Esophagus muscularis mucosa (tissue), 4 donors: Measurements from ENCODE around the gene SERTAD2.

Source experiments
- EP300 ChIP-seq: sonication (generic); formaldehyde crosslinking; IDR thresholded peaks from one replicate; pipeline ENCODE4 v1.6.1; 2017; ENCODE audit warnings: antibody characterized with exemption
- POLR2A ChIP-seq: fragments of 450-650 bp; IDR thresholded peaks from one replicate; pipeline ENCODE4 v1.6.1; 2017; ENCODE audit warnings: antibody characterized with exemption, moderate library complexity, mild to moderate bottlenecking, low read depth
- POLR2AphosphoS5 ChIP-seq, 2 donors: sonication (generic); formaldehyde crosslinking; IDR thresholded peaks; one replicate each; pipeline ENCODE4 v1.6.1; 2017; ENCODE audit warnings: antibody characterized with exemption in 2 of 2
- TF ChIP-seq, protein P1 (sequence below), 3 experiments: fragments of 200-600 bp in 2 of 3; fragments of 450-650 bp in 1 of 3; sonication (generic) in 2 of 3; IDR thresholded peaks; one replicate each; pipeline ENCODE4 v1.5.1; 2017 to 2019; ENCODE audit warnings: antibody characterized with exemption in 3 of 3, mild to moderate bottlenecking in 2 of 3, moderate library complexity in 1 of 3

DNA sequence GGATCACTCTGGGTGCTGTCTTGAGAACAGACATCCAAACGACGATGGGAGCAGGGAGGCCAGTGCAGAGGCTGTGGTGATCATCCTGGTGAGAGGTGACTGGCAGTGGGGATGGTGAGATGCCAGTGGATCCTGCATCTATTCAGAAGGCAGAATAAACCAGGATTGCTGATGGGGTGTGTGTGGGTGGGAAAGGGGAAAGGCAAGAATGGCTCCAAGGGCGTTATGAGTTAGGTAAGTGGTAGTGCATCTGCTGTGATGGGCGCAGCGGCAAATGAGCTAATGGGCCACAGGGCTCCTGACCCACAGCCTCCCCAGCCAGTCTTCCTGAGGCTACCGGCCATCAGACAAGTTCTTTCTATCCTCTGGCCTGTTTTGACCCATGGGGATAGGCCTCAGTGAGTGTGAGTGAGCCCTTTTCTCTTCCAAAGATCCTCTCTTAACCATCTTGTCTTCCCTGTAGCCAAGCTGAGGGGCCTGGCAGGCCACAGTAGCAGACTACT is 29.6 kb downstream of the SERTAD2 start:
- TF ChIP-seq, protein P1, sequence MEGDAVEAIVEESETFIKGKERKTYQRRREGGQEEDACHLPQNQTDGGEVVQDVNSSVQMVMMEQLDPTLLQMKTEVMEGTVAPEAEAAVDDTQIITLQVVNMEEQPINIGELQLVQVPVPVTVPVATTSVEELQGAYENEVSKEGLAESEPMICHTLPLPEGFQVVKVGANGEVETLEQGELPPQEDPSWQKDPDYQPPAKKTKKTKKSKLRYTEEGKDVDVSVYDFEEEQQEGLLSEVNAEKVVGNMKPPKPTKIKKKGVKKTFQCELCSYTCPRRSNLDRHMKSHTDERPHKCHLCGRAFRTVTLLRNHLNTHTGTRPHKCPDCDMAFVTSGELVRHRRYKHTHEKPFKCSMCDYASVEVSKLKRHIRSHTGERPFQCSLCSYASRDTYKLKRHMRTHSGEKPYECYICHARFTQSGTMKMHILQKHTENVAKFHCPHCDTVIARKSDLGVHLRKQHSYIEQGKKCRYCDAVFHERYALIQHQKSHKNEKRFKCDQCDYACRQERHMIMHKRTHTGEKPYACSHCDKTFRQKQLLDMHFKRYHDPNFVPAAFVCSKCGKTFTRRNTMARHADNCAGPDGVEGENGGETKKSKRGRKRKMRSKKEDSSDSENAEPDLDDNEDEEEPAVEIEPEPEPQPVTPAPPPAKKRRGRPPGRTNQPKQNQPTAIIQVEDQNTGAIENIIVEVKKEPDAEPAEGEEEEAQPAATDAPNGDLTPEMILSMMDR (IDR thresholded peaks at IDR 0.05), result no peak
- TF ChIP-seq EP300, result no peak
- no peak for TF ChIP-seq POLR2A
- no peak for TF ChIP-seq POLR2AphosphoS5 (IDR thresholded peaks at IDR 0.05)
